GM21717 (cell line): ENCODE data around the gene OVOL2.

Source experiments
- ATAC-seq: cut with Tn5 transposase; IDR thresholded peaks from one replicate; pipeline ENCODE4 v1.9.1; 2021; ENCODE audit warnings: mild to moderate bottlenecking, moderate library complexity; ENCODE audit not compliant: unreplicated experiment

OVOL2 gene

DNA sequence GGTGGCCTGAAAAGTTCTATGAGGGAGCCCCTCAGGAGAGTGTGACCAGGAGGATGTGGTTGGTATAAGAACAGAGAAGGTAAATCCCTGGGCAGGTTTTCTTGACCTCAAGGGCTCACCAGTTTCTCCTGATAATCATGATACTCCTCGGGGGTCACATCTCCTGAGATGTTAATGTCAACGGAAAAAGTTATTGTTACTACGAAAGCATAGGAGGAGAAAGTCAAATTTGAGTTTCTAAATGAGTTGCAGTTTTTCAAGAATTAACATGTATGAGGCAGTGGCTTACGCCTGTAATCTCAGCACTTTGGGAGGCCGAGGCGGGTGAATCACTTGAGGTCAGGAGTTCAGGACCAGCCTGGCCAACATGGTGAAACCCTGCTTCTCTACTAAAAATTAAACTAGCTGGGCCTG lies 65.5 kb downstream of the OVOL2 start:
- ATAC-seq, result no peak

DNA sequence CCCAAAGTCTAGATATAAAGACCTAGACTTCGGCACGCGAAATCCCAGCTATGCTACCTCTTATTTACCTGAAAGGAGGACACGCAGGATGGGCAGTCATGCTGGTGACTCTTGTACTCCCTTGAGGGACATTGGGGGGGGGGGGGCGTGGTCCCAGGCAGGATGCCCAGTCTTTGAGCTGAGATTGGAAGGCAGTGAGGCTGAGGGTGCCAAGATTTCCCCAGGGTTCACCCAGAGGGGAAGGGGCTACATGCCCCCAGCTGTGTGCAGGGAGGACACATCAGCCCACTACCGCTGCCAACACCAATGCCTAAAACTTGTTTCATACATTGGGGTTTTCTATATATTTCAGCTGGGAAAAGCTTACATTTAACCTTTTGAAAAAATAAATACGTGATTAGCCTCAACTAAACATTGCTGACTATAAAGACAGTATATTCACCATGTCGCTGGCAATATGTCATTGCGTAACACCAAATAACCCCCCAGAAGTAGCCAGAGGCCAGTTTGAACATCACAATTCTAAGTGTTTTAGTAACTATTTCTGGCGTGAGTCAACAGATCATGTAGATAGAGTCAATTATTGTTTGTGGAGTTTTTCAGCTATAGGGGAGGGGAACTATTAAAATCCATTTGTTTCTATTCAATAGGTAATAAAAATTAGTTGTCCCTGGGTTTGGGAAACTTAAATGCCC lies 67.3 kb downstream of the OVOL2 start:
- ATAC-seq, result no peak

DNA sequence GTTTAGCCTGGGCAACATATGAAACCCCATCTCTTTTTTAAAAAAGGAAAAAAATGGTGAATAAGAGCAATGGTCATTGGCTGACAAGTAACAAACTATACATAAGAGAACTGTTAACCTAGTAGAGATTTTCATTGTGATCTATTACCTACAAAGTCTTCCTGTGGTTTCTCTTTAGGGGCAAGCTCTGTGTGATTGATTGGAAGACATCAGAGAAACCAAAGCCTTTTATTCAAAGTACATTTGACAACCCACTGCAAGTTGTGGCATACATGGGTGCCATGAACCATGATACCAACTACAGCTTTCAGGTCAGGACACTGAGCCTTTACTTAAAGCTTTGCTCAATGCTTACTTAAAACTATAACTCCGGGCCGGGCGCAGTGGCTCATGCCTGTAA lies 69.7 kb downstream of the OVOL2 start:
- ATAC-seq, result no peak

DNA sequence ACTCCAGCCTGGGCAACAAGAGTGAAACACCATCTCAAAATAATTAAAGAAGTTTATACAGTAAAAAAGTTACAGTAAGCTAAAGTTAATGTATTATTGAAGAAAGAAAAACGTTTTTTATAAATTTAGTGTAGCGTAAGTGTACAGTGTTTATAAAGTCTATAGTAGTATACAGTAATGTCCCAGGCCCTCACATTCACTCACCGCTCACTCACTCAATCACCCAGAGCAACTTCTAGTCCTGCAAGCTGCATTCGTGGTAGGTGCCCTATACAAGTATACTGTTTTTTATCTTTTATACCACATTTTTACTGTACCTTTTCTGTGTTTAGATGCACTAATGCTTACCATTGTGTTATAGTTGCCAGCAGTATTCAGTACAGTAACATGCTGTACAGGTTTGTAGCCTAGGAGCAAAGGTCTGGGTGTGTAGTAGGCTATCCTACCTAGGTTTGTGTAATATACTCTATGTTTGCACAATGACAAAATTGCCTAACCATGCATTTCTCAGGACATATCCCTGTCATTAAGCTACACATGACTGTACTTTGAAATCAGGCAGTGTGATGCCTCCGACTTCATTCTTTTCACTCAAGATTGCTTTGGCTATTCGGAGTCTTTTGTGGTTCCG lies 72.2 kb downstream of the OVOL2 start:
- no peak for ATAC-seq

DNA sequence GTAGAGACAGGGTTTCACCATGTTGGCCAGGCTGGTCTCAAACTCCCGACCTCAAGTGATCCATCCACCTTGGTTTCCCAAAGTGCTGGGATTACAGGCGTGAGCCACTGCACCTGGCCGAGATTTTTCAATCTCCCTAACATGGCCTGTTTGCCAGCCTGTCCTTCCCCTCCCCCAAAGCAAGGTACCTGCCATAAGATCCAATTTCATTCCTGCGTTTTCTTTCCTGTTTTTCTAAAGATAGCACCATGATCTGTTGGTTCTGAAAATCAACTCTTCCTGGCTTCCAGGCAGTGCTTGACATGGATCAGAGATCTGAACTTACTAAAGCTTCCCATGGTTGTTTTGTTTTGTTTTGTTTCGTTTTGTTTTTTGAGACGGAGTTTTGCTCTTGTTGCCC lies 81.4 kb downstream of the OVOL2 start:
- ATAC-seq, result no peak
